ENCODE results near the gene SRXN1. TPM values are rescaled to one million over a fixed set of nuclear protein-coding genes. Genes with fewer than 3 reads are reported as not detected.

SRXN1 gene
- total and polyA plus RNA-seq, 9 of the 15 experiments (the other 6 are each of a cell fraction or from before 2014, with no cell fraction given) = 6.8 to 36.4 (median 21.6) TPM

GRCh38 chr20:653590-654416 lies 803 bp upstream of the SRXN1 start (continued):
- TF ChIP-seq, protein P1, sequence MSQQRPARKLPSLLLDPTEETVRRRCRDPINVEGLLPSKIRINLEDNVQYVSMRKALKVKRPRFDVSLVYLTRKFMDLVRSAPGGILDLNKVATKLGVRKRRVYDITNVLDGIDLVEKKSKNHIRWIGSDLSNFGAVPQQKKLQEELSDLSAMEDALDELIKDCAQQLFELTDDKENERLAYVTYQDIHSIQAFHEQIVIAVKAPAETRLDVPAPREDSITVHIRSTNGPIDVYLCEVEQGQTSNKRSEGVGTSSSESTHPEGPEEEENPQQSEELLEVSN (IDR thresholded peaks at IDR 0.05; ENCODE audit: borderline replicate concordance in 1 of 2, extremely low read depth in 1 of 2, insufficient read depth in 1 of 2, insufficient read length in 1 of 2, low read depth in 1 of 2, low read length in 1 of 2, poor library complexity in 1 of 2, severe bottlenecking in 1 of 2) = peak in 1 of 2 experiments; percentile 7
- no peak for TF ChIP-seq MEF2A (IDR thresholded peaks at IDR 0.05; ENCODE audit: control insufficient read depth, low read depth, low read length)
- TF ChIP-seq C11orf30 (IDR thresholded peaks at IDR 0.05; ENCODE audit: low read depth) = peak; percentile 48; the same call in 1 of the 2 replicates
- TF ChIP-seq PKNOX1 (IDR thresholded peaks at IDR 0.05) = peak; percentile 76
- TF ChIP-seq JUND (IDR thresholded peaks at IDR 0.05; ENCODE audit: borderline replicate concordance, low read depth, low read length) = no peak
- peak; percentile 49; the same call in 1 of the 3 replicates for TF ChIP-seq JUND (tag; IDR thresholded peaks at IDR 0.05; ENCODE audit: borderline replicate concordance, low read depth, low read length)
- no peak for TF ChIP-seq ZNF77 (CRISPR knock-in tag; IDR thresholded peaks at IDR 0.05)
- TF ChIP-seq PRMT5 (CRISPR knock-in tag; IDR thresholded peaks at IDR 0.05) = no peak
- TF ChIP-seq NFE2L1 (tag; IDR thresholded peaks at IDR 0.05; ENCODE audit: borderline replicate concordance, low read depth) = no peak
- TF ChIP-seq, protein P2, sequence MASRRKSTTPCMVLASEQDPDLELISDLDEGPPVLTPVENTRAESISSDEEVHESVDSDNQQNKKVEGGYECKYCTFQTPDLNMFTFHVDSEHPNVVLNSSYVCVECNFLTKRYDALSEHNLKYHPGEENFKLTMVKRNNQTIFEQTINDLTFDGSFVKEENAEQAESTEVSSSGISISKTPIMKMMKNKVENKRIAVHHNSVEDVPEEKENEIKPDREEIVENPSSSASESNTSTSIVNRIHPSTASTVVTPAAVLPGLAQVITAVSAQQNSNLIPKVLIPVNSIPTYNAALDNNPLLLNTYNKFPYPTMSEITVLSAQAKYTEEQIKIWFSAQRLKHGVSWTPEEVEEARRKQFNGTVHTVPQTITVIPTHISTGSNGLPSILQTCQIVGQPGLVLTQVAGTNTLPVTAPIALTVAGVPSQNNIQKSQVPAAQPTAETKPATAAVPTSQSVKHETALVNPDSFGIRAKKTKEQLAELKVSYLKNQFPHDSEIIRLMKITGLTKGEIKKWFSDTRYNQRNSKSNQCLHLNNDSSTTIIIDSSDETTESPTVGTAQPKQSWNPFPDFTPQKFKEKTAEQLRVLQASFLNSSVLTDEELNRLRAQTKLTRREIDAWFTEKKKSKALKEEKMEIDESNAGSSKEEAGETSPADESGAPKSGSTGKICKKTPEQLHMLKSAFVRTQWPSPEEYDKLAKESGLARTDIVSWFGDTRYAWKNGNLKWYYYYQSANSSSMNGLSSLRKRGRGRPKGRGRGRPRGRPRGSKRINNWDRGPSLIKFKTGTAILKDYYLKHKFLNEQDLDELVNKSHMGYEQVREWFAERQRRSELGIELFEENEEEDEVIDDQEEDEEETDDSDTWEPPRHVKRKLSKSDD (conservative IDR thresholded peaks at IDR 0.05; ENCODE audit: low read length) = no peak; the same call in 1 of the 2 replicates
- no peak for TF ChIP-seq ZNF518B (CRISPR knock-in tag; IDR thresholded peaks at IDR 0.05)
- TF ChIP-seq PTTG1 (tag; IDR thresholded peaks at IDR 0.05; ENCODE audit: low read depth) = no peak
- TF ChIP-seq, protein P3, sequence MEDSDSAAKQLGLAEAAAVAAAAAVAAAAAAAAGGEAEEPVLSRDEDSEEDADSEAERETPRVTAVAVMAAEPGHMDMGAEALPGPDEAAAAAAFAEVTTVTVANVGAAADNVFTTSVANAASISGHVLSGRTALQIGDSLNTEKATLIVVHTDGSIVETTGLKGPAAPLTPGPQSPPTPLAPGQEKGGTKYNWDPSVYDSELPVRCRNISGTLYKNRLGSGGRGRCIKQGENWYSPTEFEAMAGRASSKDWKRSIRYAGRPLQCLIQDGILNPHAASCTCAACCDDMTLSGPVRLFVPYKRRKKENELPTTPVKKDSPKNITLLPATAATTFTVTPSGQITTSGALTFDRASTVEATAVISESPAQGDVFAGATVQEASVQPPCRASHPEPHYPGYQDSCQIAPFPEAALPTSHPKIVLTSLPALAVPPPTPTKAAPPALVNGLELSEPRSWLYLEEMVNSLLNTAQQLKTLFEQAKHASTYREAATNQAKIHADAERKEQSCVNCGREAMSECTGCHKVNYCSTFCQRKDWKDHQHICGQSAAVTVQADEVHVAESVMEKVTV (CRISPR knock-in tag; IDR thresholded peaks at IDR 0.05) = no peak

Measured in K562 (cell line).